Measurements from ENCODE around the gene ACSS1.

DNA sequence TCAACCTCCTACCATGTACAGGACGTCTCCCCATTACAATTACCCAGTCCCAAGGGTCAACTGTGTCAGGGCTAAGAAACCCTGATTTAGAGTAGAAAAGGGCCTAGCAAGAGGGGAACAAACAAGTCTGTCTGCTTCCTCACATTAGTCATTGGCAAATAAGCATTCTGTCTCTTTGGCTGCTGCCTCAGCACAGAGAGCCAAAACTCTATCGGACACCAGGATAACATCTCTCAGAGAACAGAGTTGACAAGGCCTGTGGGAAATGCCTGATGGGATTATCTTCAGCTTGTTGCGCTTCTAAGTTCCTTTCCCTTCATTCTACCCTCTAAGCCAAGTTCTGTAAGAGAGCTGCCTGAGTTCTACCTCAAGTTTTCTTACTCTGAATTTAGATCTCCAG, 43.0 kb upstream of the ACSS1 start:
- no peak for TF ChIP-seq EZH2phosphoT487 (IDR thresholded peaks at IDR 0.05; ENCODE audit: borderline replicate concordance)
- TF ChIP-seq, protein P1, sequence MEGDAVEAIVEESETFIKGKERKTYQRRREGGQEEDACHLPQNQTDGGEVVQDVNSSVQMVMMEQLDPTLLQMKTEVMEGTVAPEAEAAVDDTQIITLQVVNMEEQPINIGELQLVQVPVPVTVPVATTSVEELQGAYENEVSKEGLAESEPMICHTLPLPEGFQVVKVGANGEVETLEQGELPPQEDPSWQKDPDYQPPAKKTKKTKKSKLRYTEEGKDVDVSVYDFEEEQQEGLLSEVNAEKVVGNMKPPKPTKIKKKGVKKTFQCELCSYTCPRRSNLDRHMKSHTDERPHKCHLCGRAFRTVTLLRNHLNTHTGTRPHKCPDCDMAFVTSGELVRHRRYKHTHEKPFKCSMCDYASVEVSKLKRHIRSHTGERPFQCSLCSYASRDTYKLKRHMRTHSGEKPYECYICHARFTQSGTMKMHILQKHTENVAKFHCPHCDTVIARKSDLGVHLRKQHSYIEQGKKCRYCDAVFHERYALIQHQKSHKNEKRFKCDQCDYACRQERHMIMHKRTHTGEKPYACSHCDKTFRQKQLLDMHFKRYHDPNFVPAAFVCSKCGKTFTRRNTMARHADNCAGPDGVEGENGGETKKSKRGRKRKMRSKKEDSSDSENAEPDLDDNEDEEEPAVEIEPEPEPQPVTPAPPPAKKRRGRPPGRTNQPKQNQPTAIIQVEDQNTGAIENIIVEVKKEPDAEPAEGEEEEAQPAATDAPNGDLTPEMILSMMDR (conservative IDR thresholded peaks at IDR 0.05; ENCODE audit: low read length): no peak

Measured in Loucy (cell line).